GM19324 (cell line): ENCODE measurements around the gene TRAPPC5.

Experiments used
- ATAC-seq: cut with Tn5 transposase; IDR thresholded peaks from one replicate; pipeline ENCODE4 v1.9.1; 2021; ENCODE audit warnings: mild to moderate bottlenecking, moderate library complexity; ENCODE audit not compliant: unreplicated experiment, low FRiP score

Gene TRAPPC5

DNA sequence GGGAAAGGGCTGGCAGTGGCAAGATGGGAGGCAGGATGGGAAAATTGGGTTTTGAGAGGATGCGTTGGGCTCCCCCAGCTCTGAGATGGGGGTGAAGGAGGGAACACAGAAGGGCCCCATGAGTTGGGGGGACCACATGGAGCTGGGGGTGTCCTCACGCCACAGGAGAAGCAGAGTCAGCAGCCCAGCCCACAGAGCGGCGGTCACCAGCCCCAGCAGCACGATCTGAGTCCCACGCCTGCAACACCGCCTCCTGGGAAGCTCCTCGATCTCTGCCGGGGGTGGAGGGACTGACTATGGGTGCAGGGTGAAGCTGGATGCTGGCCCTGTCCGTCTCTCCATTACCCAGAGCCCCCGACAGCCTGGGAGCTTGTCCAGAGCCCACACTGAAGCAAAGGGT is 17.9 kb downstream of the TRAPPC5 start:
- no peak for ATAC-seq

DNA sequence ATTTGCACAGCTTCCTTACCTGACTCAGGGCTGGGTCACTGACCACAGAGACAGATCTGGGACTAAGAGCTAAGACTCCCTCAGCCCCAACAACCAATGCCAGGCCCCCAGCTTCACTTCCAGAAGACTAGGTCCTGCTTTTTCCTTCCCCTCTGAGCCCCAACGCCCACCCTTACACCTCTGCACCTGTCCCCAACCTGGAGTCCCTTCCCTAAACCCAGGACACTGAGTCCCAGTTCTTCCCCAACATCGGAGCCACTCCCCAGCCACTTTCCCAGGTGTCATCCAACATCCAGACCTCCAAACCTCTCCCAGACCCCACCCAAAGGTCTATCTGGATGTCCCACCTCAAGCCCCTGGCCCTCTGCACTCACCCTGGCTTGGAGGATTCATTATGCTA is 18.4 kb downstream of the TRAPPC5 start:
- ATAC-seq, result no peak

DNA sequence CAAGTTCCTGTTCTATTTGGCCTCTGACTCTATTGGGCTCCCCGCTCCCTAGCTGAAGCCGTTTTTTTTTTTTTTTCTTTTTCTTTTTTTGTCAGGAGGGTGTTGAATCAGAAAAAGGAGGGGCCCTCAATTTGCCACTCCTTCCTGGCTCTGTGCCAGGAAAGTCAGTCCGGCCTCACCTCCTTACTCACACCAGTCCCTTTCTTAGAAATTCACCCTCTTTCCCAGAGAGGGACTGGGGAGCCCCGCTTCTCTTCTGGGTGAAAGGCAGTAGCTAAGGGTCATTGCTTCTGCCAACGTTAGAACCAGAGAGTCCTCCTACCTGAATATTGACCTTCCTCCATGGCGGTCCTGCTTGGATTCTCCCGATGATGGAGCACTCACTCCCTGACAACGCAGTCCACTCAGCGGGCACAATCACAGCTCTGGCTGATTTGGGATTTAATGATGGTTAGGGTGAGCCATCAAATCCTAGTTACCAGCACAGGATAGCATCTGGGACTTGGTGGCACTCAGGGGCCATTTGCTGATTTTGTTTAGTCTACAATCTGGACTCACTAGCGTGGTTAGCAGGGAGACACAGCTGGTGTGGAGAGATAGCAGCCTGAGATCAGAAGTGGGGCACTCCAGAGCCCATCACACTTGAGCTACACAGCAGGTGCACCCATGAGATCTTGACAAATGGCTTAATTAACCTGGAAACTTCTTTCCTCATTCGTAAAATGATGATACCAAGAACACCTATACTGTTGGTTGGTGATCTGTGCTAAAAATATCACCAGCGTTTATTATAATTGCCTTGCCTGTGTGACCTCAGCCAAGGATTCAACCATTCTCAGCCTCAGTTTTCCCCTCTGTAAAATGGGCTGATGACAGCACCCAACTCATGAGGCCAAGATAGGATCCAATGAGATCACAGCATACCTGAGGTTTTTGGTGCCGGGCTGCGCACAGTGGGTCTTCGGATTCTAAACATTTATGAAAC is 19.1 kb downstream of the TRAPPC5 start:
- no peak for ATAC-seq

DNA sequence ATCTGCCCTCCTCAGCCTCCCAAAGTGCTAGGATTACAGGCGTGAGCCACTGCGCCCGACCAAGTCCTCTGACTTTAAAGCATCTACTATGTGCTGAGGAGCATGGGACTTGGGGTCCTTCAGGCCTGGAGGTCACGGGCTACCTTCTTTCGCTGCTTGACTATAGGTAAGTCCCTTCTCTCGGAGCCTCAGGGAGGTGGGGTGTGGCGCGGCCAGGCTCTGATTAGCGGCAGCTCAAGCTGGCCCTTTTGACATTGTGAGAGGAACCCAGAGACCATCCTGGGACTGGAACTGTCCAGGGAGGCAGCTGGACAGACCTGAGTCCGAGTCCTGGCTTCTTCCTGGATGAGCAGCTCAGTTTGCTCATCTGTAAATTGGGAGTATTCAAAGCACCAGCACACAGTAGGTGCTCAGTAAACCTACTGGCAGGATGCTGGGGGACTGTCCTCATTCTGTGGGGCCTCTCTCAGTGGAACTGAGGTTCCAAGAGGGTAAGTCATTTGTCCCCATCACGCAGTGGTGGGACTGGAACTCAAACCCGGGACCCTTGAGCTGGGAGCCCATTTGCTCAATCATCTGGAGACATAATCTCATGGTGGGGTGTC is 20.5 kb downstream of the TRAPPC5 start:
- ATAC-seq, result no peak

GRCh38 chr19:7701654-7702457 is 21.2 kb downstream of the TRAPPC5 start, which contains the start of gene FCER2:
FCER2 (minus strand) TSS chr19:7702131; CDS start chr19:7699760, 2,371 bp downstream.
- peak; percentile 56 for ATAC-seq

DNA sequence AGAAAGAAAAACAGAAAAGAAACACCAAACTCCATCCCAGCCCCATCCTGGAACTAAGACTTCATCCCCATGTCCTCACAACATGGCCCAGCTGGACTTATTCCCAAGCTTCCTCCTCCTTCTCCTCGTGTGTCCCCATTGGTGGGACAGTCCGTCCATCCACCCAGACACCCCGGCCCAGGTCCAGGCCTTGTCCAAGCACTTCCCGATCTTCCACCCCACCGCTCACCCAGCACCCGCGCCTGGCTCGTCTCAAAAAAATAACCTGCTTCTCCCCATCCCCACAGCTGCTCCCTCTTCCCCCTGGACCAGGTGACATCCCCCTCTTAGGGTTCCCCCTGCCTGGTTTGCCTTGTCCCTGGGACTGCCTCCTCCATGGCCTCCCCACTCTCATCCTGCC is 22.7 kb downstream of the TRAPPC5 start:
- no peak for ATAC-seq

DNA sequence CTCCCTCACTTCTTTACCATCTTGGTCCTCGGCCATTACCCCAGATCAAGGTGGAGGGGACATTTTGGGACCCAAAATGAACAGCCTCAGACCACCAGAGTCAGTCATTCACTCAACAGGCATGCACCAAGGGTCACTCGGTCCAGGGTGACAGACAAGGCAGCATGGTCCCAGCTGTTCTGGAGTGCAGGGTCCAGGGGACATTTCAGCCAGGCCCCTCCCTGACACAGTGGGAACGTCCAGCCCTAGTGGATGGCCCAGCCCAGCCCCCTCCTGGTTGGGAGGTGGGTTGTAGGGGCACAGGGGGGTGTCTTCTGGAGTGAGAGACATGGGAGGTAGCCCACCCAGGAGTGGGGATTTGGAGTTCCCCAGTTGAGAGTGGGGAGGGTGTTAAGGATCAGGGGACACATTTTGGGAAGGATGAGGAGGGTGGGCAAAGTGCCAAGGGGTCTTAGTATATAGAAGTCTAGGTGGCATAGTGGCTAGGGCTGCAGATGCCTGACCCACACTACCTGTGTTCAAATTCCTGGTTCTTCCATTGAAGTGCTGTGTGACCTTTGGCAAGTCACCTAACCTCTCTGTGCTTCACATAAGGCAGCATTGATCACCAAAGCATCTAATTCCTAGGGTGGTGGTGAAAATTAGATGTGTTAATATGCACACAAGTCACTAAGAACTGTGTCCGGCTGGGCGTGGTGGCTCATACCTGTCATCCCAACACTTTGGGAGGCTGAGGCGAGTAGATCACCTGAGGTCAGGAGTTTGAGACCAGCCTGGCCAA is 23.8 kb downstream of the TRAPPC5 start:
- no peak for ATAC-seq

DNA sequence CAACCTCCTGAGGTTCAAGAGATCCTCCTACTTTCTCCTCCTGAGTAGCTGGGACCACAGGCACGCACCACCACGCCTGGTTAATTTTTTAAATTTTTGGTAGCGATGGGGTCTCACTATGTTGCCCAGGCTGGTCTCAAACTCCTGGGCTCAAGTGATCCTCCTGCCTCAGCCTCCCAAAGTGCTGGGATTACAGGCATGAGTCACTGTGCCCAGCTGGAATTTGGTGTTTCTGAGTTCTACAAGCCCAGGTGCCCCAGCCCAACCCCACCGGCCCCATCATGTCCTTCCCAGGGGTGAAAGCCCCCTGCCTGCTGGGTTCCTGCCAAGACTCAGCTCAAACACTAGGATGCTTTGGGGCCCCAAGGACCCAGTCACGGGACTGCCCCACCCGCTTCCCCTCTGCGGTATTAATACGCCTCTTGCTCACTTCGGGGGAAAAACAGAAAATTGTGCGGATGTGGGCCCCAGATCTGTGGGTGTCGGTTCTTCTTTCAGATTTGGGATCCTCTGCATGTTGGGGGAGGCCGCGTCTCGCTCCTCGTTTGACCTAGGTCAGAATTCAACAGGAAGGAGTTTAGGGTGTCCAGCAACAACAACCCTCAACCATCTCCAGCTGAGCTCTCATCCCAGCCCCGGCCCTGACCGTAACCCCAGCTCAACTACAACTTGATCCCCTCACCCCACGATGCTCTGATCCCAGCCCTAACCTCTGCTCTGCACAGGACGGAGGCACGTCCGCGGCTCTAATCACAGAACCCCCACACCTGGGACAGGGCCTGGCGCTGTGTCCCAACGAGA is 25.0 kb downstream of the TRAPPC5 start:
- ATAC-seq, result peak; percentile 54

DNA sequence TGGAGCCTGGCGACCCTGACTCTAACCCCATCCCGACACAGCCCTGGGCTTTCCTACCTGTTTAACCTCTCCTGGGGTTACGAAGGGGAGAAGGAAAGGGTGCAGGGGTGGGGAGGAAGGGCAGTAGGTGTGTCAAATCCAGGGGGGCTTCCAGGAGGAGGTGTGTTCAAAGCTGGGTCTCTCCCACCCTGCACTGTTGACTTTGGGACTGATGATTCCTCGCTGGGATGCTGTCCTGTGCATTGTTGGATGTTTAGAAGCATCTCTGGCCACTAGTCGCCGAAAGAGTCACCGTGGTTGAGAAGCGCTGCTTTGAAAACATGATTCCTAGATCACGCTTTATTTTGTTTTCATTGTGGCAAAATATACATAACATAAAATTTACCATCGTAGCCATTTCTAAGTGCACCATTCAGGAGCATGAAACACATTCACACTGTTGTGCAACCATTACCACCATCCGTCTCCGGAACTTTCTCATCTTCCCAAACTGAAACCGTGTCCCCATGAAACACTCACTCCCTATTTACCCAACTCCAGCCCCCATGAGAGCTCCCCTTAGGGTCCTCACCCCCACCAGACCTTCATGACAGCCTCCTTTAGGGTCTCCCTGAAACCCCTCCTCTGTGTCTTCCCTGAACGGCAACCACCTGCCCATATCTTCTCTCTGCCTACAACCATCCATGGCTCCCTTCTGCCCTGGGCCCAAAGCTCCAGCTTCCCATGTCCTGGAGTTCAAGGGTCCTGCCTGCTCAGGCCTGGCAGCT is 25.7 kb downstream of the TRAPPC5 start:
- ATAC-seq, result no peak

DNA sequence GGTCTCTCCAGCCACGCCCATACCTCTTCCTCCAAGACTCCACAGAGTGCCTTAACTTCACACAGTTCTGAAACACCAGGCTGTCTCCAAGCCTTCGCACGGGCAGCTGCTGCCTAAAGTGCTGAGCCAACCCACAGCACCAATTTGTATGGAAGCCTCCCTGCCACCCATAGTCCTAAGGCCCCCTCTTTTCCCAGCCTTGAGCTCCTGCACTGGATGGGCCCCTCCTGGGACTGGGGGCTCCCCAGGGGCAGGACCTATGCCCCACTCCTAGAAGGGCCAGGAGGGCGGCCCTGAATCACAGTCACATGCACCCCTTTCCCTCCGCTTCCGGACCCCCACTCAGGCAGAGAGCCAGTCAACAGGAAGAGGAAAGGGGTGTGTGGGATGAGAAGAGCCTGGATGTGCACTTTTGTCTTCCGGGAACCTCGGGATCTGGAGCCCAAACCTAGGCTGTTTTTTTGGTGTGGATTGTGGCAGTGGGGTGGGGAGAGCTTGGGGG is 26.4 kb downstream of the TRAPPC5 start:
- no peak for ATAC-seq

- ATAC-seq, result no peak
These were observed 29.4 kb downstream of the TRAPPC5 start for GRCh38 chr19:7709932-7710460.

- no peak for ATAC-seq
These were observed 30.0 kb downstream of the TRAPPC5 start for GRCh38 chr19:7710616-7711015.

DNA sequence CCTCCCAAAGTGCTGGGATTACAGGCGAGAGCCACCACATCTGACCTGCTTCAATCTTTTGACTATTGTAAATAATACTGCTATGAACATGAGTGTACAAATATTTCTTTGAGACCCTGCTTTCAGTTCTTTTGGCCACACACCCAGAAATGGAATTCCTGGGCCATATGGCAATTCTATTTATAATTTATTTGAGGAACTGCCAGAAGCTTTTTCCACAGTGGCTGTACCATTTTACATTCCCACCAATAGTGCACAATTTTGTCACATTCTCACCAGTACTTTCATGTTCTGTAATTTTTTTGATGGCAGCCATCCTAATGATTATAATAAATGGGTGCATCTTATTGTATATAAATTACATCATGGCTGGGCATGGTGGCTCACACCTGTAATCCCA is 35.0 kb downstream of the TRAPPC5 start:
- no peak for ATAC-seq

- no peak for ATAC-seq
These were observed 36.1 kb downstream of the TRAPPC5 start for GRCh38 chr19:7716762-7717161.

- no peak for ATAC-seq
These were observed 38.0 kb downstream of the TRAPPC5 start for GRCh38 chr19:7718668-7719067.

GRCh38 chr19:7720351-7720750 is 39.7 kb downstream of the TRAPPC5 start:
- ATAC-seq, result no peak

- ATAC-seq, result no peak
These were observed 41.6 kb downstream of the TRAPPC5 start for GRCh38 chr19:7722231-7722651.

DNA sequence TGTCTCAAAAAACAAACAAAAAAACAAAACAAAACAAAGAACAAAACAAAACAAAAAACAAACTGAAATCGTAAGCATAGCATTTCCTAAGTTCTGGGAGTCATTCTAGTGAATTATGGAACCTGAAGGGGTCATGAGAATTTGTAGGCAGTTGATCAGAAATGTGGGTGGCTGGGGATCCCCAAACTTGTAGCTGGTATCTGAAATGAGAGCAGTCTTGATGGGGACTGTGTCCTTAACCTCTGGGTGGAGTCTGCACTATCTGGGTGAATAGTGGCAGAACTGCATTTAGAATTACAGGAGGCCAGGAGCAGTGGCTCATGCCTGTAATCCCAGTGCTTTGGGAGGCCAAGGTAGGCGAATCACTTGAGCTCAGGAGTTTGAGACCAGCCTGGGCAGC is 45.2 kb downstream of the TRAPPC5 start:
- no peak for ATAC-seq
